Measurements from ENCODE around the gene ATG4B.
A peak's percentile ranks its signal among the peaks of the same experiment; 100 is the strongest.

The ATG4B gene

GRCh38 chr2:241680827-241681599 lies 43.5 kb downstream of the ATG4B start:
- no peak for DNase-seq (ENCODE audit: low read depth in 1 of 2, low spot score in 1 of 2)

DNA sequence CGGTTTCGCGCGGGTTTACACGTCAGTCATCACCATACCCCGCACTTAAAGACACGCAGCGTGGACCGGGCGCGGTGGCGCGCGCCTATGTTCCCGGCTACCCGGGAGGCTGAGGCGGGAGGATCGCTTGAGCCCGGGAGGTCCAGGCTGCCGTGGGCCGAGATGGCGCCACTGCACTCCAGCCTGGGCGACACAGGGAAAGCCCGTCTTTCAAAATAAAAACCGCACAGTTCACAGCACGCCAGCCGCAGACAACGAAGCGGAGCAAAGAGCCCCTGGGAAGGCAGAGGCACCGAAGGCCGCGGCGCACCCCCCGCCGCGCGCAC lies 48.8 kb downstream of the ATG4B start:
- DNase-seq (ENCODE audit: low read depth in 1 of 2, low spot score in 1 of 2): no peak

DNA sequence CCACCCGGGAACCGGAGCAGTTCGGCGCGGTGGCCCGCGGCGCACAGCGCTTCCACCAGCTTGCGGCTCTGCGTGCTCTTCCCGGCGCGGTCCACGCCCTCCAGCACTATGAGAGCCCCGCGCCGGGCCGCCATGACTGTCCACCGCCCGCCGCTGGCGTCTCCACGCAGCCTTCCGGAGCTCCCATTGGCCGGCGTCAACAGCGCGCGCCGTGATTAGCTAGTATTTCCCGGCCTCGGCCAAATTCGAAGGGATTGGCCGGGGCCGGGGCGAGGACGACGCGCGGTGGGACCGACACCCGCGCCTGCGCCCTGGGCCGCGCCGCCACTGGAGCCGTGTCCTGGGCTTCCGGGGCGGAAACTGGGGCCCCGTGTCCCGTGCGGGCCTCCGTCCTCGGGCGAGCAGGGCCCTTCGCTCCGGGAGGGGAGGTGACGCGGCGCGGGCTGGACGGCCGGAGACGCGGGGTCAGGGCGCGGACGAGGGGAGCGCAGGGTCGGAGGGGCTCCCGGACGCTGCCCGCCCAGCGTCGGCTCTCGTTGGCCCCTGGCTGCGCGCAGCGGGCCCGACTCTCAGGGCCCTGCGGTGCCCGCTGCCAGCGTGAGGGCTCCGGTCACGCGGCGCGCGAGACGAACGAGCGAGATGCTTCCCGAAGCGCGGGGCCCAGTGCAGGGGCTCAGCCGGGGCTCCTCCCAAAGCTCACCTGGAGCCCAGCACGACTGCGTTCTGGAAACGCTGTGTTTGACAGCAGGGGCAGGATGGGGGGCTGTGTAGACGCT lies 49.3 kb downstream of the ATG4B start, which contains the start of gene DTYMK:
Gene DTYMK, minus strand, starts transcription at position 166 of the 776 bp plus-strand sequence. Its CDS starts 32 bp downstream, at position 134.
- peak; percentile 89 to 95 for DNase-seq (ENCODE audit: low read depth in 1 of 2, low spot score in 1 of 2)

GRCh38 chr2:241689306-241689705 lies 51.8 kb downstream of the ATG4B start:
- no peak for DNase-seq (ENCODE audit: low read depth in 1 of 2, low spot score in 1 of 2)

DNA sequence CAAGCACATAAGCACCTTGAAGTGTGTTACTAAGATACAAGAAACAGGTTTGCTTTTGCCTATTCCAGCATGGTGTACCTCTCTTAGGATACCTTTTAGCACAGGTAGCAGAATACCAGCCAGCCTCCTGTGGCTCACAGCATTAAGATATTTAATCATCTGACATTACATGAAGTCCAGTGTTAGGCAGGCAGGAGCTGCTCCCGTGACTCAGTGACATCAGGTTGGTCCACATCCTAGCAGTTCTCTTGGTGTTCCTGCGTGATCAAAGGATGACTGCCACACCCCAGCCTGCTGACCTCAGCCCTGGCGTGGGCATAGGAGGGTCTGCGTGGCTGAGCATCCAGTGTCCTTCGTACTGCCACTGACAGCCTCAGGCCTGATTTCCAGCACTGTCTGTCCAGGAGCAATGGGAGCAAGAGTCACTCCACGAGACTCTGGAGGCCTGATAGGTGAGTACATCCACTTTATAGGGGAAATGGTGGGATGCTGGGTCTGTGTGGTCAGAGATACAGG lies 52.8 kb downstream of the ATG4B start:
- DNase-seq (ENCODE audit: low read depth in 1 of 2, low spot score in 1 of 2): no peak

- no peak for DNase-seq (ENCODE audit: low read depth in 1 of 2, low spot score in 1 of 2)
Measured at GRCh38 chr2:241692448-241692847, 55.0 kb downstream of the ATG4B start.

GRCh38 chr2:241695651-241696050 lies 58.2 kb downstream of the ATG4B start:
- DNase-seq (ENCODE audit: low read depth in 1 of 2, low spot score in 1 of 2): no peak

GRCh38 chr2:241701149-241701398 lies 63.6 kb downstream of the ATG4B start:
- DNase-seq (ENCODE audit: low read depth in 1 of 2, low spot score in 1 of 2): no peak

GRCh38 chr2:241701399-241702154 lies 64.1 kb downstream of the ATG4B start, which contains the start of gene ING5:
Gene ING5, plus strand, starts transcription at chr2:241702039. Its CDS starts 27 bp downstream, at chr2:241702066.
- DNase-seq (ENCODE audit: low read depth in 1 of 2, low spot score in 1 of 2): peak; percentile 93 to 94

DNA sequence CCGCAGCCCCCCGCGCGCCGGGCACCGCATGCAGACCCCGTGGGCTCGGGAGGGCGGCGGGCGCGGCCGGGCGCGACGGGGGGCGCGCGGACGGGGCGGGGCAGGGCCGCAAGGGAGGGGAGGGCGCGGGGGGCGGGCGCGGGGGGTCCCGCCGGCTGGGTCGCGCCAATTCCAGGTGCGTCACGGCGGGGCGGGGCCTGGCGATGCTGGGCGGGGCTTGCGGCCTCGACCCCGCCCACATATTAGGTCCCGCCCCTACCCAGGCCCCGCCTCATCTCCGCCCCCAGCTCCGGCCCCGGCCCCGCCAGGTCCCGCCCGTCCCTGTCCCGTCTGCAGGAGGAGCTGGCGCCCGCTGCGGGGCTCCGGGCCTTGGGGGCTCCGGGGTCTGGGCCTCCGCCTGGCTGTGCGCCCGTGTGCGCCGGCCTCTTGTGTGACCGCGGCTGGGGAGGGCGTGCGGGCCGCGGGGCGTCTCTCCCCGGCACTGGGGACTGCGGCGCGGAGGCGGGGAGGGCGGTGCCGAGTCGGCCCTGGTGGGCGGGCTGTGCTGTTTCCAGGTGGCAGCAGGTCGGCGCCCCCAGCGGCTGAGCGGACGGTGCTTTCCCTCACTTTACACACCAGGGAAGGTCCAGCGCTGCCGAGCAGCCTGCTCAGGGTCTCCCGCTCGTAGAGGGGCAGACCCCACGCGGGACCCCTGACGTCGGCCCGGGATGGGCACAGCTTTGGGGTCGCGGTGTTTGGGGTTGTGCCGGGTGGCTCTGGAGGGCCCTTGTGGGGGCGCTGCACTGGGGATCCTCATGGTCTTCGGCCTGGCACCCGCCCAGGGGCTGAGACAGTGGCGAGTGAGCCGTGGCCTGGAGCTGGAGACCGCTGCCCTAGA lies 64.9 kb downstream of the ATG4B start:
- peak; percentile 71 to 85 for DNase-seq (ENCODE audit: low read depth in 1 of 2, low spot score in 1 of 2)

DNA sequence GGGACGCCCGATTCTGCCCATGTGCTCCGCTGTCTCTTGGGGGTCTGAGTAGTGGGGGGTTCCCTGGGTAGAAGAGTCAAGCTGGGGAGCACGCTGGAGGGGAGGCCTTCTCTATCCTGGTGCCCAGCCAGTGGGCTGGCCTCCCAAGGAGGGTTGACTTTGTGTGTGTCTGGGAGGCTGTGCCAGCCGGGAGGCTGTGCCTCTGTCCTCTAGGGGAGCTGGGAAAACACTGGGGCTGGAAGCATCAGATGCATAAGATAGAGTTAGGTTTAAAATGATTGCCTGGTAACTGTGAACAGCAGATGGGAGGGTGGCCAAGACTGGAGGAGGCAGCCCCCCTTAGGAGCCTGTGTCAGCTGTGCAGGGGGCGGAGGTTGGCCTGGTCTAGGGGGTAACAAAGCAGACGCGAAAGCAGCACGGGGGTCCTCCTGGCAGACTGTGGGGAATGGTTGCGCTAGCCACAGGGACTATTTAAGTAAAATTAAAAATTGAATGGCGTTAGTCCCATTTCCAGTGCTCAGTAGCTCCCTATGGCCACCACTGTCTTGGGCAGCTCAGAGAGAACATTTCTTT lies 65.6 kb downstream of the ATG4B start:
- no peak for DNase-seq (ENCODE audit: low read depth in 1 of 2, low spot score in 1 of 2)

DNA sequence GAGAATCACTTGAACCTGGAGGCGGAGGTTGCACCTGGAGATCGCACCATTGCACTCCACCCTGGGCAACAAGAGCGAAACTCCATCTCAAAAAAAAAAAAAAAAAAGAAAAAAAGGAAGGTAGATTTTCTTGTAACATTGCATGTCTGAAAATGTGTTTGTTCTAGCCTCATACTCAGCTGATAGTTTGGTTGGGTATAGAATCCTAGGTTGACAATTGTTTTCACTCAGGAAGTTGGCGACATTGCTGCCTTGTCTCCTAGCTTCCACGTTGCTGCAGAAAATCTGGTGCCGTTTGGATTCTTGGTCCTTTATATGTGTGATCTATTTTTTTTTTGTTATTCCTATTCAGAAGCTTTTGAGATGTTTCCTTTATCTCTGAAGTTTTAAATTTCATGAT lies 69.0 kb downstream of the ATG4B start:
- DNase-seq (ENCODE audit: low read depth in 1 of 2, low spot score in 1 of 2): no peak

DNA sequence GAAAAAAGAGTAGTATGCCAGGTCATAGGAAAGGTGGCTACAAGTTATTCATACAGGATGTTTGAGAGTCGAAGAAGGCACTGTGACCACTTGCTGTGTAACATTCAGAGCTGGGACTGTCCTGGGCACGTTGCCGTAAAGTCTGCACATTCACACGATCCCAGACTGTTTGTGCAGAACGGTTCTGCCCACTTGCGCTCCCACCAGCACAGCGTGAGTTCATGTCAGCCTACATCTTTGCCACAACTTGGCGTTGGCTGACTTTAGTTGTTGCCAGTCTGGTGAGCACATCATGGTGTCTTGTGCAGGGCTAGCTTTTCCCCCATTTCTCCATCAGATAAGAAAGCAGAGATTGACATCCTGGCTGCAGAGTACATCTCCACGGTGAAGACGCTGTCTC lies 71.4 kb downstream of the ATG4B start:
- no peak for DNase-seq (ENCODE audit: low read depth in 1 of 2, low spot score in 1 of 2)

DNA sequence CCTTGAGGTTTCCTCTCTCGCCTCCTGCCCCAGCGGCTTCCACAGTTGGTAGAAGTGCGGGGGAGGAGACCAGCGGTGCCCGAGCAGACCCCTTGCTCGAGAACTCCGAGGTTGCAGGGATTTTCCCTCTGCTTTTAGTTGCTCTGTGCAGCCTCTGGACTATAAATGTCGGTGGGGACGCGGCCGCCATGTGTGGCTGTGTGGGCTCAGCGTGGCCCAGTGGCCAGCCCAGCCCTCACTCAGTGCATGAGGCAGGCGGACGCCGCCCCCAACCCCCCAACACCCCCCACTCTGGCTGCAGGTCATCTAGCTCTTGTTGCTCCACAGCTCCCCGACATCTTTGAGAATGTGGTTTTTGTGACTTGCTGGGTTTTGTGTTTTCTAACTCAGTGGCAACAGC lies 81.6 kb downstream of the ATG4B start:
- no peak for DNase-seq (ENCODE audit: low read depth in 1 of 2, low spot score in 1 of 2)

GRCh38 chr2:241720099-241720498 lies 82.6 kb downstream of the ATG4B start:
- DNase-seq (ENCODE audit: low read depth in 1 of 2, low spot score in 1 of 2): no peak

DNA sequence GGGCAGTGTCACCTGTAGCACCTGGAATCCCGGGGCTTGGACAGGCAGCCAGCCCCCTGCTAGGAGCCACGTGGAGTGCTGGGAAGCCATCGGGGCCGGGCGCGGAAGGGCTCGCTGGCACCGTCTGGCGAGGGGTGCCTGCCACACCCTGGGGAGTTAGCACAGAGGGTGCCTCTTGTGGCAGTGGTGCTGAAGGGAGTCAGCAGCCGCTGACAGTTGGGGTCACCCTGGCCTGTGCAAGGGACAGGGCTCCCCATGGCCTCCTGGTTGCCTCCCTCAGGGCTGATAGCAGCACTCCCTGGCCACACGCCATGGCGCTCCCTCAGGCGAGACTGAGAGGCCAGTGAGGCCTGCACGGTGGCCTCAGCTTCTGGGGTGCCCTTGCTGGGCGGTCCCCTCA lies 83.1 kb downstream of the ATG4B start:
- DNase-seq (ENCODE audit: low read depth in 1 of 2, low spot score in 1 of 2): no peak

GRCh38 chr2:241721852-241722251 lies 84.4 kb downstream of the ATG4B start:
- DNase-seq (ENCODE audit: low read depth in 1 of 2, low spot score in 1 of 2): no peak

- DNase-seq (ENCODE audit: low read depth in 1 of 2, low spot score in 1 of 2): no peak
Measured at GRCh38 chr2:241722896-241723454, 85.5 kb downstream of the ATG4B start.

Measured in activated T-helper 1 cell treated with anti-CD3 and anti-CD28 coated beads, Interleukin-2, amount 50 U/mL, for 16 hours (primary cell).